Measurements from ENCODE around the gene ARHGEF3.
A peak's percentile ranks its signal among the peaks of the same experiment; 100 is the strongest.

The ARHGEF3 gene

DNA sequence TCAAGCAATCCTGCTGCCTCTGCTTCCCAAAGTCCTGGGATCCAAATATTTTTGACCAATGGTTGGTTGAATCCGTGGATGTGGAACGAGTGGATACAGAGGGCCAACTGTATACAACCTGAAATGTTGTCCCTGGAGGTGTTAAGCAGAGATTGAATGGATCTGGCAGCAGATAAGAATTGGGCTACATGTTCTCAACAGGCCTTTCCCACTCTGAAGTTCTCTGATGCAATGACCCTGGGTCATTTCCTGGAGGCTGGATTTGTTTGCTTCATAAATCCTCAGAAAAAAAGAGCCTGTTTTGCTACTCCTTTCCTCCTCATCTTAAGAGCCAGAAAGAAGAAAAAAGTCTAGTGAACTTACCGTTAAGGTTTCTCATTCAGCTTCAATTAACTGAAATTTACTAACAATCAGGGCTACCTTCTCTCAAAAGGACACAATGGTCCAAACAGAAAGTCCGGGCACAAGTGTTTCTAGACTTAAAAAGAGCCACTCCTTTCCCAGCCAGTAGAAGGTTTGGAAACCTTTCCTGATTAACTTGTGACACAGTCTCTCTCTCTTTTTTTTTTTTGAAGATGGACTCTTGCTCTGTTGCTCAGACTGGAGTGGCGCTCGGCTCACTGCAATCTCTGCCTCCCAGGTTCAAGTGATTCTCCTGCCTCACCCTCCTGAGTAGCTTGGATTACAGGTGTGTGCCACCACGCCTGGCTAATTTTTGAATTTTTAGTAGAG, 6.5 kb downstream of the ARHGEF3 start:
- DNase-seq (ENCODE audit: low spot score): no peak

DNA sequence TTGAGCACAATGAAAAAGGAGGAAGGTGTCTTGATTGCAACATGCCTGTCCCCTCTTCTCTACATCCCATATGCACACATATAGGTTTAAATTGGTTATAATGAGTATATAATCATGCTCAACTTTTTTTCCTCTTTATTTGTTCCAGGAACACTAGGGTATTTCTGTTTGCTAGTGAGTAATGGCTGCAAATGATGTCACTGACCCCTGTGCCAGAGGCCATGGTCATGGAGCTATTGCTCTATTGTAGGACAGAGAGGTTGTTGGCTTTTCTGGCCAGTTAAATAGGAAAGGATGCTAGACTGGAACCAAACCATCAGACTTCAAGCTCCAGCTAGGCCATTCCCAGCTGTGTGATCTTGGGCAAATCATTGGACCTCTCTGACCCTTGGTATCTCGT, 9.6 kb downstream of the ARHGEF3 start:
- DNase-seq (ENCODE audit: low spot score): no peak

DNA sequence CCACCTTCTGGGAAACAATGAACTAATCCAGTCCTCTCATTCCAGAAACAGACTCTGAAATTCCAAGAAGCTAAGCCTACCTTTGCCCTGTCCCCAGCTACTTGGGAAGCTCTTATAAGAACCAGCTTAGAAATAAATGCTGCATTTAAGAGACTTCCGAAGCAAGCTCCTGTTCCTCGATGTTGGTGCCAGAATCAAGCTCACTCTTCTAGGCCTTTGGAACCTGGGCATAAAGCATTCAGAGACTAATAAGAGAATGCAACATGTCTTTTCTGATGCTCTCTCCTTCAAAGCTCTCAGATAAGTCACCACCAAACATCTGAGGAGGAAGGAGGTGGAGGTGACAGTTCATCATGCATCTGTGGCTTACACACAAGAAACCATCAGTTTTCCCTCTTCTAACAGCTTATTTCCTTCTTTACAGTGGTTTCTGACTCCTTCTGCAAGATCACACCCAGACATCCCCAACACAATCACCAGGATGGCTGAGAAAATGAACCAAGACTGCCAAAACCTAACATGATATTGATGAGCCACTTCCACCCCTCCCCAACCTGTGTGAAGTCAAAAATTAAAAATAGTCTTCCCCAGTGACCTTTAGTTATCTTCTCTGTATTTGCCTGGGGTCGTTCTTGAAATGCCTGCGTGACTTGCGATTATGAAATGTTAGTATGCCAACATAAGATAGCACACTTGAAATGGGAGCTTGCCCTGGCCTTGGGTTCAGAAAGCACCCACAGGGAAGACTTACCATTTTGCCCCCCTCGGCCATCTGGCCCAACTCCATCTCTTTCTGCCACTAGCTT, 11.5 kb downstream of the ARHGEF3 start:
- no peak for DNase-seq (ENCODE audit: low spot score)

DNA sequence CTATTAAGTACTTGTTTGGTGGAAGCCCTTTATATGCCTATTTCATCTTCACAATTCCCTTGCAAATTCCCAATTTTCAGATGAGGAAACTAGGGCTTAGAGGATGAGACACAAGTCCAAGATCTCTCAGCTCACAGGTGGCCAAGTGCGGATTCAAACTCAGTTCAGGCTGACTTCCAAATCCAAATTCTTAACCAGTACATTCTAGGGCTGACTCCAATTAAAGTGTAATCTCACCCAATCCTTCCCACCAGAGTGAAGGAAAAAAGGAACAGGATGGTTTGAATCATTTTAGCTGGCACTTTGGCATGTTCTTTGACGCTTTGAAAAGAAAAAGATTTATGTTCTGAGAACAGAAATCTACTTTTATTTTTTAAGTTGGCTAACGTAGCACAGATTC, 12.7 kb downstream of the ARHGEF3 start:
- DNase-seq (ENCODE audit: low spot score): no peak

DNA sequence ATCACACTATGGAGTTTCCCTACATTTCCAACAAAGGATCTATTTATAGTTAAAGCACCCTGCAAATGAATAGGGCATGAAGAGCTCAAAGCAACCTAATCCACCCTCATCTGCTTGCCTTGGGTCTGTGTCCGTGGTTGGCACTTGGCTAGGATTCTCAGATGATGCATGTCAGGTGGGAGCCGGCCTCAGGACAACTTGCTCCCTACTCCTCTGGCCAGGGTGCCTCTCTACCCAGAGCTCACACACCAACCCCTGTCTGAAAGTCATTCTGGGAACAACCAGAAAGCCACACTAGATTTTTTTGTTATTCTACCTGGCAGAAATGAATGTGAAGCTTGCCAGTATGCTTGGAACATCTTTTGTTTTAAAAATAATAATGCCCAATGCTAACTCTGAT, 13.2 kb downstream of the ARHGEF3 start:
- DNase-seq (ENCODE audit: low spot score): no peak

DNA sequence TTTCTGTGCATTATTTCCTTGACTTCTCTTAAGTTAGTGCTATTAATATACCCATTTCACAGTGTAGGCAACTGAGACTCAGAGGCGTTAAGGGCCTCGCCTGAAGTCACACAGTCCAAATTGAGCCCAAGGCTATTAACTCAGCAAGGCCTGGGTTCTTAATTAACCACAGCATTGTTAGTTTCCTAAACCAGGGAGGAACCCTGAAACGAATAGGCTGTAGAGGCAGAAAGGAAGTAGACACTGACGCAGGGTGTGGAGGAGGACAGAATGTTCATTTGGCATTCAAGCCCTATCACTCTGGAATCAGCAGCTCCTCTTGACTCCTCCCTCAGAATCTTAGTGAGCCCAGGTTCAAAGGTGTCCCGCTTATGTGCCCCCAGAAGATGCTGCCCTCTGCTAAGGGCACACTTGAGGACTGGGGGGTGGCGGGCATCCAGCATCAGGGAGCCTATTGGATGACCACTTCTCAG, 13.9 kb downstream of the ARHGEF3 start:
- no peak for DNase-seq (ENCODE audit: low spot score)

DNA sequence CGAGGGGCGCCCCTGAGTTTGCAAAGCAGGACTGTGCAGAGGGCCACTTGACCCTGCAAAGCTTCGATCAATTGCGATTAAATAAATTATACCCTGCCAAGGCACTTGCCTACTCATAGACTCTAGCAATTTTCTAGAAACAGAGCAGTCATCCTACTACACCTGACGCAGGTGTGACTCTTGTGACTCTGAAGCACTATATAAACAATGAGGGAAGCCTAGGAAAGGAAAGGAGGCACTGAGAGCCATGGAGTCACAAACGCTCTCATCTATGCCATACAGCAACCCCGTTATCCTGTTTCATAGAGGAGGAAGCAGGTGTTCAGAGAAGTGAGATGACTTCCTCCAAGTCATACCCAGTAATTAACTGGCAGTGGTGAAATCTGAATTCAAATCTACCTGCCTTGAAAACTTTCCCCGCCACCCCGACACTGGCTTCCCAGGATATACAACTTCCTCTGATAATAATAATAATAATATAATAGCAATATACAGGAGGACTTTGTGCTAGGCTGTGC, 14.4 kb downstream of the ARHGEF3 start:
- no peak for DNase-seq (ENCODE audit: low spot score)

DNA sequence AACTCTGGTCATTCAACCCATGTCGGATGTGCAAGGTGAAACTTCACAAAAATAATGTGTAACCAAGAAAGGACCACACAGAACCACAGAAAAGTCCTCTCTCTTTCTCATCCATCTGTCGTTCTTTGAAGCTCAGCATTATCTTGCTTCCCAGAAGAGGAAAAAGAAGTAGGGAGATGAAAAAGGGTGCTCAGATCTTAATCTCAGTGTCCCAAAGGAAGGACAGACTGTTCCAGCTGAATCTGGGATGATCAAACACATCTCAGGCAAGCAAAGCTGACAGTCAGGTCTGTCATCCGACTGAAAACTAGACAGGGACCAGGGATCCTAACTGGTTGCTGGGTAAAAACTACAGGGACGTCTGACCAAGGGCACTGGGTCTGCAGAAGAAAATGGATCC, 16.2 kb downstream of the ARHGEF3 start:
- no peak for DNase-seq (ENCODE audit: low spot score)

DNA sequence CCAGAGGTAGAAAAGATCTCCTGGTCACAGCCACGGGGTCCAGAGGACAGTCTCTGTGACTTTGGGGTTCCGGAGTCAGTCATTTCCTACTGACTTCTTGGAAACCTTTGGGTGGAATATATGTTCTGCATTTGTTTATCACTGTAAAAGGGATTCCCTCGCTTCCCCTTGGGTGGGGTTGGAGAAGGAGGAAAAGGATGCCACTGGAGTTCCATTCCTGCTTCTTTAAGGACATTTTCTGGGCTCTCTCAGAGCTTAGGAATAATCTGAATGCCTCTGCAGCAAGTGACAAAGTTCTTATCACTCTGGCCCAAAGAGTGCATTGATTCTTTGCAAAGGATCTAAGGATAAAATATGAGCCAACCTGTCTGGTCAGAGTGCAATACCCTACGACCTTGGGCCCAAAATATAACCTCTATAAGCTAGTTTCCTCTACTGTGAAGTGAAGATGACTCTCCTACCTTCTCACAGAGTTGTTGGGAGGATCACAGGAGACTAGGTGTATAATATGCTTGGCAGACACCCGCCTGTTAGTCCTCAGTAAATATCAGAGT, 17.2 kb downstream of the ARHGEF3 start:
- DNase-seq (ENCODE audit: low spot score): no peak

DNA sequence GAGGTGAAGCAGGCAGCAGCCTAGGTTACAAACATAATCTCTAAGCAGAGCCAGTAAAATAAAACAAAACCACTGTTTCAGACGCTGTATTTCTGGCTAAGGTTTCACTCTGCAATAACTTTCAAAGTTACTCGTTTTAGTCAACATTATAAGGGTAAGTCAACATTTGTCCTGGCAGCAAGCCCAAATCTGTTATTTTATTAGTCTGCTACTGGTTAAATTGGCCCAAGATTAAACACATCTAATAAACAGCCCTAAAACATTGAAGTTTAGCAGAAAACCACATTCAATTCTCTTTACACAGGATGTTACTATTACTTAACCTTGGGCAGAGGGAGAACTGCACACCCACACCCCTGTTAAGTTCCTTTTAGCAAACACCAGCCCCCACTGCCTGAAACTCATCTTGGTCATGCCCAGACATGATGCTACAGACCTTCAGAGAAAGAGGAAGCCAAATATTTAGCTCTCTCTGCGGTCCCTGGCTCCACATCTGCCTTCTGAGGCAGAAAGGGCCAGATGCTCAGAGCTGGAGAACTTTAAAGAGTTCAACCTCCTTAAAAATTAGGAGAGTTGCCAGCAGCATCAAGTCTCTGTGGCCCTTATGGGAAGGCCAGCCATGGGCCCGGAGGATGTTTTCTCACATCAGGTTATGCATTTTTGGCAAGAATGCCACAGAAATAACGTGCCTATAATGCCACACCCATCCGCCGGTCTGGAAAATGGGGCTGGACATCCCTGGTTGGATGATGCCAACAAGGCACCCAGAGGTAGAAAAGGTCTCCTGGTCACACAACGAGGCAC, 17.9 kb downstream of the ARHGEF3 start:
- DNase-seq (ENCODE audit: low spot score): peak; percentile 81

DNA sequence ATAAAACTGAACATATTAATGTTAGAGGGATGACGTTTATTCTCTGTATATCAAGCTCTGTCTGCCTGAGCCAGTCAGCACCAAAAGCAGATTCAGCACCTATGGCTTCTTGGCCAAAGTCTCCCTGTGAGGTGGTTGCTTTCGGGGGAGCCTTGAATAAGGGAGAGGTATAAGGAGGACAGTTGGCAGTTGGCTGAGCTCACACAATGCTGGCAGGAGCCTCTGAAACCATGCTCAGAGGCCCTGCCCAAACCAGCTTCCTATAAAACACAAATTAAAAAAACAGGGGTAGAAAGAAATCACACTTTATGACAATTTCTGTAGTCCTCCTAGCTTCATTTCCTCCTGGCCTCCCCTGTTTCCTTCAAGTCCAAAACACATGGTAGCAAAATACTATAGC, 18.8 kb downstream of the ARHGEF3 start:
- DNase-seq (ENCODE audit: low spot score): no peak

DNA sequence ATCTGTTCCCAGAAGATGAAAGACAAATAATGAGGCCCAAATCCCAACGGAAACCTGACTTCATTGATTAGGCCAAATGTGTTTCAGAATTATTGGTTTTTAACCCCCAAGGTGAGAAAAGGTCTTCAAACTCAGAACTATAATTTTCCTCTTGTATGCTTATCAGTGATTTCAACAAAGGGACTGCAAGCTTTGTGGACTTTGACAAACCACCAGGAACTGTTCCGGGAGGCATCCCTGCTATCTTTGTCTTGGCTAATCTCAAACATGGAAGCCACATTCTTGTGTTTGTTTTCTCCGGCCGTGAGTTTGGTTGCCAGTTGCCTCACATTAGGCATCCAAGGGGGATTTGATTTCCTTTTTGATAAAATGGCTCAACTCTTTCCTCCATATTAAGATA, 19.5 kb downstream of the ARHGEF3 start:
- DNase-seq (ENCODE audit: low spot score): no peak

DNA sequence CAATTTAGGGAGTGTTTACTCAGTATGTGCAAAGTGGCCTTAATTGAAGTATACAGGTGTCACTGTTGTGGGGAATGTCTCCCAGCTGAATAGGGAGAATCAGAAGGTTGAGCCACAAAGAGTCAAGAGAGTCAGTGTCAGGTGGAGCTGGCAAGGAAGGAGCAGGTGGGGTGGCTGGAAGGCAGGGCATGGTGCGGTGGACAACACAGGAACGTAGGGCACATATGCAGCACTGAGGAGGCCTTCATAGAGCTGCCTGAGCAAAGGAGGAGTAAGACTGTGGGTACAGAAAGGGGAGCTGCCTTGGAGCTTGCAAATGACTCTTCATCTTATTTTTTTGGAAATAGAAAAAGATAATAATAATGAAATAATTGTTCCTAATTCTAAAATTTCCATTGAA, 20.0 kb downstream of the ARHGEF3 start:
- DNase-seq (ENCODE audit: low spot score): no peak

DNA sequence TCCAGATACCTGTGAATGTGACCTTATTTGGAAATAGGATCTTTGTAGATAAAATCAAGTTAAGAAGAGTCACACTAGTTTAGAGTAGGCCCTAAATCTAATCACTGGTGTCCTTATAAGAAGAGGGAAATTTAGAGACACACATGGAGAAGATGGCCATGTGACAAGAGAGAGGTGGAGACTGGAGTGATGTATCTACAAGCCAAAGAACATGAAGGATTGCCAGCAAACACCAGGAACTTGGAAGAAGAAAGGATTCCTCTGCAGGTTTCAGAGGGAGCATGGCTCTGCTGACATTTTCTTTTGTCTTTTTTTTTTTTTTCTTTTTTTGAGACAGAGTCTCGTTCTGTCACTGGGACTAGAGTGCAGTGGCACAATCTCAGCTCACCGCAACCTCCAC, 20.8 kb downstream of the ARHGEF3 start:
- no peak for DNase-seq (ENCODE audit: low spot score)

DNA sequence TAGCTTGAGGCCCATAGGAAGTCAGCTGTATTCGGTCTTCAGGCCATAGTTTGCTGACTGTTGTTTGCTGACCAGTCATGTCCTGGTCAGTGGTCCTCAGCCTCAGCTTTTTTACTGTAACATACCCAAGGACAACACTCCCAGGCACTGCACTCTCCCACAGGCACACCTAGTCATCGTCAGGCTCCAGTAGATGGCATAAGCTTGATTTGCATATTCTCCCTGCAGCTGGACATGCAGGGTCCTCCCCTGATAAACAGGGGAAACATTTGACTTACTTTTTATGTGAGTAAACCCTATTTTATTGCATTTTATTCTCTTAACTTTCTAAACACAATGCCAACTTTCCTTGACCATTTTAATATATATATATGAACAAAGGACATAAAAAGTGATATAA, 22.9 kb downstream of the ARHGEF3 start:
- no peak for DNase-seq (ENCODE audit: low spot score)

DNA sequence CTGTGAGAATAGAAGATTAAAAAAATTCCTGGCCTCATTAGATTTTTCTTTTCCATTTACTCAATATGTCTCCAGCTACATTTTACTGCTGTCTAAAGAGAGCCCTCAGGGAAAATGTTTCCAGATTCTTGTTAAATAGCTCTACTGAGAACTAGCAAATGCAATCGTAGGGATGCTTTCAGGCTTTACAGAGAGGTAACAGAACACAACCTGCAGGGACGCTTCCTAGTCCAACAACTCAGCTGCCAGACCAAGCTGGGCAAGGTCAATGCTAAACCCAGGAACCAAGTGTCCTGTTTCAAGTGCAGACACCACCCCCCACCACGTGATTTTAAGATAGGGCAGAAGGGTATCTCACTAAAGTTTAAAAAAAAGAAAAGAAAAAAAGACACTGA, 25.2 kb downstream of the ARHGEF3 start:
- DNase-seq (ENCODE audit: low spot score): no peak

DNA sequence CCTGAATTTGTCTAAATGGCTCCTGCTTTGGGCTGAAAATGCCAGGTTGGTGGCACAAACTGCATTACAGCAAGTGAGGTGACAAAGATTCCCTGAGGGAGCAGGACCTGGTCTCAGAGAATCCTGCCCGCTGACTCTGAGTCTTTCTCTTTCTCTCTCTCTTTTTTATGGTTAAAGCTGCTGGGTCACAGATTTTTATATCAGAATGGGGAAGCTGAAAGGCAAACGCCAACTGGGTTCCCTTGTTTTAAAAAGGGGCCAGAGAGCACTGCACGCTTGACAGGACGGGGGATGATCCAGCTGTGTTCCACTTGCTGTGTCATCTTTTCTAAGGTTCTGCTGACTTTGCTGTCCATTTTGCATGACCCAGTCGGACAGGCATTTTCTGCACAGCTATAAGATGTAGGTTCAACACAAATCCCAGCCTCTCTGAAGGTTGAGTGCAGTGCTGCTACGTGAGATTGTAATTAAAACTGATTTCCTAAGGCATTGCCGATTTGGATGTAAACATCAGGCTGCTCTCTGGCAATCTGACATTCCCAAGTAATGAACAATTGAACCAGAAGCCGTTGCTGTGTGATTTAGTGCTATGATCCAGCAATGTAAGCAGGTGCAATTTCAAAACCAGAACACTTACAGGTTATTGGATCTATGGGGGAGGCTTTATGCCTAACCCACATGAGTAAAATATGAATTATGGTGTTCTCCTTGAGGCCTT, 25.8 kb downstream of the ARHGEF3 start:
- DNase-seq (ENCODE audit: low spot score): no peak

DNA sequence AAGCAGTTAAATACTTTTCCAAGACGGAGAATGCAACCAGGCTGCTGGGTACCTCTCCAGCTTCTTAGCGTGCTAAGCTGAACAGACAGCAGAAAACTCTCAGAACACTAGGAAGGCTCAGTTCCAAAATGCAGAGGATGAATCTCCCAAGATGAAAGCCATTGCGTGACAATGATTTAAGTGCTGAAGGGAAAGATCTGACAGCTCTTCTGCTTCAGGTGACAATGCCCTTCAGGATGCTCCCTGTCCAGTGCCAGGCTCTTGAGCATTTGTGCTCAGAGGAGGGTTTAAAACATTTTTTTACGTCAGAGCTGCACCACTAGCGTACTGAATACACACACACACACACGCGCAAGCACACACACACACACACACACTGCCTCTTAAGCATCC, 26.3 kb downstream of the ARHGEF3 start:
- no peak for DNase-seq (ENCODE audit: low spot score)

DNA sequence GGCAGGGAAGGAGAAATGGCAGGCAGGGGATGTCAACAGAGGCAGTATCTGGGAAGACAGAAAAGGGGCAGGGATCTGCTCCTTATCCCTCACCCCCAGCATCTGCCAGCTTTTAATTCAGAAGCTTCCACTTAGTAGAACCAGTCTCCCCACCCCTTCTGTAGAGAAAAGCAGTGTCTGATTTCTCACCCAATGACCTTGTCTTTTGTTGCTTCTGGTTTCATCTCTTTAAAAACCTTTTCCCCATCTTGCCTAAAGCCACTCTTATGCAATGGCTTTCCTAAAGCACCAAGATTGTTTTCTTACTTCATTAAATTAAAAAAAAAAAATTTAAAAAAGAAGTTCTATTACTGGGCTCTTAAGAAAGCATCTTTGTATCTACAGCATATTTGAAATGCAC, 27.8 kb downstream of the ARHGEF3 start:
- no peak for DNase-seq (ENCODE audit: low spot score)

DNA sequence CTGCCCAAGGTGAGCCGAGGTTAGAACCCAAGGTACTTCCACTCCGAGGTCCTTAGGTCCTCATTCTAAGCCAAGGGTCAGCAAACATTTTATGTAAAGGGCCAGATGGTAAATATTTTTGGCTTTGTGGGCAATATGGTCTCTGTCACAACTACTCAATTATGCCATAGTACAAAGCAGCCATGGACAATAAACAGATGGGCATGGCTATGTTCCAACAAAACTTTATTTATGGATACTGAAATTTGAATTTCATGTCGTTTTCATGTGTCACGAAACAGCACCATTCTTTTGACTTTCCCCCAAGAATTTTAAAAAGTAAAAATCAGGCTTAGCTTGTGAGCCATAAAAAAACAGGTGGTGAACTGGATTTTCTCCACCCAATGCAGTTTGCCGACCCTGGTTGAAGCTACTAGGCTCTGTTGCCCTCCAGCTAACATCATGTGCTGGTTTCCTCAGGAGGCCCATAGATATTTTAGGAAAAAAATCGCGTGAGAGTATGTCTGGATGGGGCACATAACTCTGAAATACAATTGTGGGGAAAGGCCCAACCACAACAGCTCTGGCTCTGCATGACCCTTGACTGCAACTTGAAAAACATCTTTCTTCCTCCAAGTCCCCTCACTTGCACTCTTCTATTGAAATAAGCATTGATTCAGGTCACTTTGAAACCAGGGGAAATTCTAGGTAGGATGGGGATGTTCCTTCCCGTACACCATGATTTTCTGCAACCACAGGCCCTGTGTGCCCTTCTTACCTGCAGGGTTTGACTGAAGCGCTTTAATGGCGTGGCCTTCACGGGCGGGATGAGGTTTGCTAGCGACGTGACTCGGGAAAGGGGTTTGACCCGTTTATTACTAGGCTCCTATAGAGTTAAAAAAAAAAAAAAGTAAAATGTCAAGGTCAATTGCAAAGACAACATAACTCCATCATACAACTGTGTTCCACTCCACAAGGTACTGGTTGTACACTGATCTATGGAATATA, 28.5 kb downstream of the ARHGEF3 start:
- DNase-seq (ENCODE audit: low spot score): no peak

Measured in germinal center (tissue), 1 donor.